Midbrain (tissue), 1 donor: ENCODE data around the gene UBXN10.

Experiments used
- DNase-seq: peaks from one replicate; lab custom pipeline; 2025; lab: John Stamatoyannopoulos, UW

UBXN10 gene

DNA sequence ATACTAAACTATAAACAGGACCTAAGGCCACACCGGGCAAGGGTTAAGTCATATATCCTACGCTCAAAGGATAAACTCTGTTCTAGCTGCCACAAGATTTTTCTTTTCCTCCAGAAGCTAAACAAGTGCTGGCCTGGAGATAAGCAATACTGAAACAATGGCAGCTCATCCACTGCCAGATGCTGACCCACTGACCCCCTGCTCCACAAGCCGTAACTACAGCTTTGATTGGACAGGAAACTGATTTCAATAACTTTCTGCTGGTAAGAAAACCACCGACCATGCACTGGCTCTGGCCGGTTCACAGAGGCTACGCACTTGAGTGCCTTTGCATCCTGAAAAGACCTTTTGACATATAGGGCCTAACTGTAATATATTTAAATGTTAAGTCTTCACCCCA, 51.8 kb downstream of the UBXN10 start:
- no peak for DNase-seq

DNA sequence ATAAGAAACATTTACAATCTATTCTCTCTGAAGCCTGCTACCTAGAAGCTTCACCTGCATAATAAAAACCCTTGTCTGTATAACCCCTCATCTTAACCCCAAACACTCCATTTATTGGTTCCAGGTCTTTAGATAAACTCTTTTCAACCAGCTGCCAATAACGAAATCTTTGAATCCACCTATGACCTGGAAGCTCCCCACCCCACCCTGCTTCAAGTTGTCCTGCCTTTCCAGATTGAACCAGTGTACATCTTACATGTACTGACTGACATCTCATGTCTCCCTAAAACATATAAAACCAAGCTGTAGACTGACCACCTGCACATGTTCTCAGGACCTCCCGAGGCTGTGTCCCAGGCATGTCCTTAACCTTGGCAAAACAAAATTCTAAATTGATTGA, 54.1 kb downstream of the UBXN10 start:
- no peak for DNase-seq

DNA sequence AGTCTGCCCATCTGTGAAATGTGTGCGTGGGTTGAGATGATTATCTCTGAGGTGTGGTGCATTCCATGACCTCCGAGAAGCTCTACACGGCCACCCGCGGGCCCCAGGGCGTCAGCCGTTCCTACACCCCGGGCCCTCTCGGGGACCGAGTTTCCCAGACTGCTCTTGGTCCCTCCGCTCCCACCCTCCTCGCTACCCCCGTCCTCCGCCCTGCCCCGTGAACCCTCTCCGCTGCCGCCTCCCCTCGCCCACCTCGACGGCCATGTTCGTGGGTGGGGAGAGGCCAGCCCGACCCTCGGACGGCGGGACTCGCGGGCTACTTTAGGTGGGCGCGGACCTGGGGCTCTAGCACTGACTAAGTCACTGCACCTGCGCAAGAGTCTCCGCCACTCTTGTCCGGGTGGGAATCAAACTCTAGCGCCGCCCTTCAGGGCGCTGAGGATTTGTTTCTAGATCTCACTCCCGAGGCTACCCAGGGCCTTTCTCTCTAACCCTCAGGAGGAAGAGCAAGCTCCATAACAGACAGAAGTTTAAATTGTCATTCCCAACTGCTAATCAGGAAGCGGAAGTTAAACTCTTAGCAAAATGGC, 57.1 kb downstream of the UBXN10 start:
- no peak for DNase-seq
